ENCODE data around the gene NR1I2.

The NR1I2 gene

GRCh38 chr3:119782460-119782859 is 559 bp downstream of the NR1I2 start:
- no peak for DNase-seq (ENCODE audit: low read depth)
- H3K4me3 ChIP-seq (ENCODE audit: low read depth, low read length) = no peak overlapping the region
- TF ChIP-seq POLR2A (IDR thresholded peaks at IDR 0.05; ENCODE audit: extremely low read depth, insufficient read length) (no peak), CTCF (IDR thresholded peaks at IDR 0.05; ENCODE audit: low read depth, low read length) (no peak), MYC (IDR thresholded peaks at IDR 0.05; ENCODE audit: low read depth, low read length) (no peak)

- no peak overlapping the region for H3K4me3 ChIP-seq (ENCODE audit: low read depth, low read length)
- TF ChIP-seq CTCF (IDR thresholded peaks at IDR 0.05; ENCODE audit: low read depth, low read length) (no peak), MYC (IDR thresholded peaks at IDR 0.05; ENCODE audit: low read depth, low read length) (no peak), POLR2A (IDR thresholded peaks at IDR 0.05; ENCODE audit: extremely low read depth, insufficient read length) (no peak), MAX (IDR thresholded peaks at IDR 0.05; ENCODE audit: low read depth, low read length) (no peak)
- DNase-seq (ENCODE audit: low read depth) = peak; percentile 65
Measured at GRCh38 chr3:119783255-119783654, 1.4 kb downstream of the NR1I2 start.

GRCh38 chr3:119783883-119784282 is 2.0 kb downstream of the NR1I2 start:
- peak; percentile 92 for DNase-seq (ENCODE audit: low read depth)

GRCh38 chr3:119786409-119786808 is 4.5 kb downstream of the NR1I2 start:
- TF ChIP-seq CTCF (IDR thresholded peaks at IDR 0.05; ENCODE audit: low read depth, low read length) (no peak), MAX (IDR thresholded peaks at IDR 0.05; ENCODE audit: low read depth, low read length) (no peak), POLR2A (IDR thresholded peaks at IDR 0.05; ENCODE audit: extremely low read depth, insufficient read length) (no peak), MYC (IDR thresholded peaks at IDR 0.05; ENCODE audit: low read depth, low read length) (no peak)
- no peak overlapping the region for H3K4me3 ChIP-seq (ENCODE audit: low read depth, low read length)
- DNase-seq (ENCODE audit: low read depth) = no peak

More at GRCh38 chr3:119783883-119784282, 2.0 kb downstream of the NR1I2 start:
- TF ChIP-seq MYC (IDR thresholded peaks at IDR 0.05; ENCODE audit: low read depth, low read length) (peak; percentile 94), CTCF (IDR thresholded peaks at IDR 0.05; ENCODE audit: low read depth, low read length) (no peak), MAX (IDR thresholded peaks at IDR 0.05; ENCODE audit: low read depth, low read length) (peak; percentile 86; the same call in 1 of the 2 replicates), POLR2A (IDR thresholded peaks at IDR 0.05; ENCODE audit: extremely low read depth, insufficient read length) (peak; percentile 20)
- H3K4me3 ChIP-seq (ENCODE audit: low read depth, low read length) = no peak overlapping the region

GRCh38 chr3:119790369-119790768 is 8.5 kb downstream of the NR1I2 start:
- no peak overlapping the region for H3K4me3 ChIP-seq (ENCODE audit: low read depth, low read length)
- TF ChIP-seq MYC (IDR thresholded peaks at IDR 0.05; ENCODE audit: low read depth, low read length) (no peak), CTCF (IDR thresholded peaks at IDR 0.05; ENCODE audit: low read depth, low read length) (no peak), POLR2A (IDR thresholded peaks at IDR 0.05; ENCODE audit: extremely low read depth, insufficient read length) (no peak), MAX (IDR thresholded peaks at IDR 0.05; ENCODE audit: low read depth, low read length) (no peak)
- DNase-seq (ENCODE audit: low read depth) = no peak

- no peak for TF ChIP-seq MYC (IDR thresholded peaks at IDR 0.05; ENCODE audit: low read depth, low read length)
- no peak for TF ChIP-seq MAX (IDR thresholded peaks at IDR 0.05; ENCODE audit: low read depth, low read length)
- TF ChIP-seq CTCF (IDR thresholded peaks at IDR 0.05; ENCODE audit: low read depth, low read length) = no peak
- no peak for TF ChIP-seq POLR2A (IDR thresholded peaks at IDR 0.05; ENCODE audit: extremely low read depth, insufficient read length)
- no peak for DNase-seq (ENCODE audit: low read depth)
- H3K4me3 ChIP-seq (ENCODE audit: low read depth, low read length) = no peak overlapping the region
Measured at GRCh38 chr3:119792270-119792669, 10.4 kb downstream of the NR1I2 start.
